IPS-20b (cell line): ENCODE data around the gene CBFA2T2.
"Not testable (repeated sequence)": the region's sequence is repeated elsewhere in the genome, so short reads cannot be mapped to it uniquely, and the experiment has no call there.

Source experiments
- H3K27ac ChIP-seq: one replicate; pipeline ENCODE4 v1.5.1; 2013; ENCODE audit warnings: low read length
- H3K27me3 ChIP-seq: 2 replicates; pipeline ENCODE4 v1.6.1; 2013; ENCODE audit warnings: mild to moderate bottlenecking, low read length, inconsistent platforms; ENCODE audit not compliant: insufficient read depth
- H3K36me3 ChIP-seq: 2 replicates; pipeline ENCODE4 v1.6.1; 2013; ENCODE audit warnings: low read depth, mild to moderate bottlenecking, inconsistent platforms, low read length, moderate library complexity; ENCODE audit not compliant: insufficient read depth
- H3K4me1 ChIP-seq: 2 replicates; pipeline ENCODE4 v1.6.1; 2013; ENCODE audit warnings: mild to moderate bottlenecking, control low read depth, inconsistent platforms, low read length, moderate library complexity; ENCODE audit not compliant: insufficient read depth
- H3K4me3 ChIP-seq: 2 replicates; pipeline ENCODE4 v1.5.1; 2013; ENCODE audit warnings: mild to moderate bottlenecking, low read length, inconsistent platforms
- H3K9ac ChIP-seq: 2 replicates; pipeline ENCODE4 v1.6.1; 2013; ENCODE audit warnings: low read depth, mild to moderate bottlenecking, inconsistent platforms, low read length, moderate library complexity
- H3K9me3 ChIP-seq: 2 replicates; pipeline ENCODE4 v1.6.1; 2013; ENCODE audit warnings: mild to moderate bottlenecking, low read depth, low read length, inconsistent platforms; ENCODE audit not compliant: insufficient read depth

The CBFA2T2 gene

GRCh38 chr20:33645072-33645358 lies 155.1 kb downstream of the CBFA2T2 start:
- Histone ChIP-seq H3K4me3 (no peak overlapping the region), H3K9me3 (no peaks in the 10 kb centered on the region), H3K4me1 (no peaks in the 10 kb centered on the region), H3K36me3 (peaks cover 21% of the 10 kb centered on the region), H3K27me3 (no peaks in the 10 kb centered on the region), H3K27ac (no peak overlapping the region), H3K9ac (no peak overlapping the region)

GRCh38 chr20:33645396-33645795 lies 155.5 kb downstream of the CBFA2T2 start:
- H3K9ac ChIP-seq: no peak overlapping the region
- H3K9me3 ChIP-seq: no peaks in the 10 kb centered on the region
- H3K4me1 ChIP-seq: no peaks in the 10 kb centered on the region
- H3K27me3 ChIP-seq: no peaks in the 10 kb centered on the region
- H3K27ac ChIP-seq: no peak overlapping the region
- peaks cover 19% of the 10 kb centered on the region for H3K36me3 ChIP-seq
- H3K4me3 ChIP-seq: no peak overlapping the region

- Histone ChIP-seq H3K4me3 (no peak overlapping the region), H3K27me3 (no peaks in the 10 kb centered on the region), H3K36me3 (peaks cover 19% of the 10 kb centered on the region), H3K4me1 (no peaks in the 10 kb centered on the region), H3K9me3 (no peaks in the 10 kb centered on the region), H3K9ac (no peak overlapping the region), H3K27ac (no peak overlapping the region)
These were observed 156.3 kb downstream of the CBFA2T2 start for GRCh38 chr20:33646191-33646590.

GRCh38 chr20:33646959-33647602 lies 157.2 kb downstream of the CBFA2T2 start:
- H3K4me3 ChIP-seq, H3K4me1 ChIP-seq, H3K9me3 ChIP-seq, H3K27ac ChIP-seq, H3K27me3 ChIP-seq, H3K9ac ChIP-seq: not testable (repeated sequence)
- peaks cover 19% of the 10 kb centered on the region for H3K36me3 ChIP-seq

GRCh38 chr20:33647603-33648395 lies 157.9 kb downstream of the CBFA2T2 start:
- H3K27me3 ChIP-seq: no peaks in the 10 kb centered on the region
- H3K36me3 ChIP-seq: peaks cover 19% of the 10 kb centered on the region
- no peaks in the 10 kb centered on the region for H3K9me3 ChIP-seq
- no peaks in the 10 kb centered on the region for H3K4me1 ChIP-seq
- H3K9ac ChIP-seq: no peak overlapping the region
- no peak overlapping the region for H3K4me3 ChIP-seq
- no peak overlapping the region for H3K27ac ChIP-seq

- Histone ChIP-seq H3K4me1 (no peaks in the 10 kb centered on the region), H3K27ac (no peak overlapping the region), H3K27me3 (no peaks in the 10 kb centered on the region), H3K36me3 (peaks cover 19% of the 10 kb centered on the region), H3K9ac (no peak overlapping the region), H3K4me3 (no peak overlapping the region), H3K9me3 (no peaks in the 10 kb centered on the region)
These were observed 158.6 kb downstream of the CBFA2T2 start for GRCh38 chr20:33648396-33649004.

- H3K36me3 ChIP-seq: peaks cover 15% of the 10 kb centered on the region
- no peak overlapping the region for H3K27ac ChIP-seq
- no peak overlapping the region for H3K9ac ChIP-seq
- H3K4me1 ChIP-seq: no peaks in the 10 kb centered on the region
- H3K27me3 ChIP-seq: no peaks in the 10 kb centered on the region
- no peaks in the 10 kb centered on the region for H3K9me3 ChIP-seq
- no peak overlapping the region for H3K4me3 ChIP-seq
These were observed 159.3 kb downstream of the CBFA2T2 start for GRCh38 chr20:33649201-33649681.

- no peak overlapping the region for H3K9ac ChIP-seq
- H3K4me3 ChIP-seq: no peak overlapping the region
- H3K4me1 ChIP-seq: no peaks in the 10 kb centered on the region
- H3K9me3 ChIP-seq: no peaks in the 10 kb centered on the region
- no peak overlapping the region for H3K27ac ChIP-seq
- H3K27me3 ChIP-seq: no peaks in the 10 kb centered on the region
- H3K36me3 ChIP-seq: peaks cover 6% of the 10 kb centered on the region; the same call in 1 of the 2 replicates
These were observed 160.3 kb downstream of the CBFA2T2 start for GRCh38 chr20:33650111-33650752.

GRCh38 chr20:33650753-33651561 lies 161.1 kb downstream of the CBFA2T2 start:
- no peaks in the 10 kb centered on the region for H3K27me3 ChIP-seq
- H3K36me3 ChIP-seq: no peaks in the 10 kb centered on the region
- H3K9ac ChIP-seq: no peak overlapping the region
- no peaks in the 10 kb centered on the region for H3K4me1 ChIP-seq
- no peaks in the 10 kb centered on the region for H3K9me3 ChIP-seq
- no peak overlapping the region for H3K27ac ChIP-seq
- H3K4me3 ChIP-seq: no peak overlapping the region

GRCh38 chr20:33651562-33652048 lies 161.7 kb downstream of the CBFA2T2 start:
- Histone ChIP-seq H3K9ac (no peak overlapping the region), H3K4me1 (no peaks in the 10 kb centered on the region), H3K27ac (no peak overlapping the region), H3K9me3 (no peaks in the 10 kb centered on the region), H3K4me3 (no peak overlapping the region), H3K27me3 (no peaks in the 10 kb centered on the region), H3K36me3 (no peaks in the 10 kb centered on the region)
